CD4-positive, alpha-beta T cell (primary cell): ENCODE data around the gene NLE1. TPM values are rescaled to one million over a fixed set of nuclear protein-coding genes. Genes with fewer than 3 reads are reported as not detected.

Experiments
- ATAC-seq: fragments of 200-7000 bp; cut with Tn5 transposase; one replicate; pipeline ENCODE4 v1.10.0; 2022; ENCODE audit warnings: mild to moderate bottlenecking; ENCODE audit not compliant: poor library complexity
- CTCF ChIA-PET: fragments of 350-600 bp; sonication (Branson Sonifier 250); formaldehyde crosslinking; loops from one replicate; lab custom pipeline; 2021; ENCODE audit warnings: antibody characterized with exemption, inconsistent platforms; lab: Charles Lee
- POLR2A ChIA-PET: fragments of 350-600 bp; sonication (Branson Sonifier 250); formaldehyde crosslinking; loops from one replicate; lab custom pipeline; 2021; ENCODE audit warnings: antibody characterized with exemption, inconsistent platforms; lab: Charles Lee
- DNase-seq, 14 experiments: peaks; one replicate each; pipeline ENCODE4 v3.0.0-alpha.2; 2013 to 2020; ENCODE audit warnings: mixed read lengths in 2 of 14
- H3K27ac ChIP-seq, 2 donors: one replicate each; pipeline versions ENCODE4 v1.5.1 to v1.7.0; 2013; ENCODE audit warnings: low read length in 2 of 2, low read depth in 1 of 2, mild to moderate bottlenecking in 1 of 2
- H3K27me3 ChIP-seq, 2 experiments: 1 replicate in 1 of 2; 2 replicates in 1 of 2; pipeline versions ENCODE4 v1.6.1 to v1.7.0; 2013; ENCODE audit warnings: low read length in 2 of 2, control low read depth in 1 of 2, mild to moderate bottlenecking in 1 of 2, moderate library complexity in 1 of 2; ENCODE audit not compliant: insufficient read depth in 2 of 2, control insufficient read depth in 1 of 2
- H3K36me3 ChIP-seq: one replicate; pipeline ENCODE4 v1.6.1; 2013; ENCODE audit warnings: low read length, control low read depth; ENCODE audit not compliant: insufficient read depth
- H3K4me1 ChIP-seq: one replicate; pipeline ENCODE4 v1.6.1; 2013; ENCODE audit warnings: low read length, control low read depth; ENCODE audit not compliant: insufficient read depth
- H3K4me3 ChIP-seq: one replicate; pipeline ENCODE4 v1.5.1; 2013; ENCODE audit warnings: mild to moderate bottlenecking, low read length, moderate library complexity
- H3K9me3 ChIP-seq, 2 experiments: 1 replicate in 1 of 2; 2 replicates in 1 of 2; pipeline versions ENCODE4 v1.6.1 to v1.7.0; 2013; ENCODE audit warnings: low read length in 2 of 2, mild to moderate bottlenecking in 2 of 2, control low read depth in 1 of 2, moderate library complexity in 1 of 2; ENCODE audit not compliant: control insufficient read depth in 1 of 2, insufficient read depth in 1 of 2
- H3K27ac Mint-ChIP-seq: one replicate; pipeline ENCODE4 v1.8.0; 2020; ENCODE audit warnings: mixed read lengths
- H3K27me3 Mint-ChIP-seq: one replicate; pipeline ENCODE4 v1.8.0; 2021; ENCODE audit warnings: mixed read lengths
- H3K36me3 Mint-ChIP-seq: one replicate; pipeline ENCODE4 v1.8.0; 2021; ENCODE audit warnings: low read depth, mixed read lengths
- H3K4me1 Mint-ChIP-seq: one replicate; pipeline ENCODE4 v1.8.0; 2021; ENCODE audit warnings: low read depth, mixed read lengths
- H3K4me3 Mint-ChIP-seq: one replicate; pipeline ENCODE4 v1.8.0; 2020; ENCODE audit warnings: mild to moderate bottlenecking, mixed read lengths
- H3K9me3 Mint-ChIP-seq: one replicate; pipeline ENCODE4 v1.8.0; 2020; ENCODE audit warnings: mixed read lengths
- intact Hi-C, 2 experiments: fragments of 100-400 bp; cut with DNase I in 1 of 2; cut with micrococcal nuclease in 1 of 2; formaldehyde crosslinking; loops; one replicate each; pipeline versions ENCODE4 v1.15.1 to v1.9.0; 2023 to 2025; cut with DNase I, micrococcal nuclease
- total RNA-seq, 174 experiments: library from RNA in 2 of 174; stranded (reverse) in 2 of 174; gene quantifications; one replicate each; pipeline ENCODE4 v1.2.3 and lab custom pipeline; 2021 to 2026
- TF ChIP-seq, protein P1 (sequence below): fragments of 200-600 bp; IDR thresholded peaks from one replicate; pipeline ENCODE4 v1.8.0; 2022; ENCODE audit warnings: antibody characterized with exemption, mild to moderate bottlenecking

Gene NLE1
- total RNA-seq, 2 experiments from 2014 or later = 8.9 to 9.5 TPM

- peaks cover 42% of the 10 kb centered on the region for H3K4me1 ChIP-seq
- peak; percentile 80 for ATAC-seq
- peak in 3 of 14 experiments; percentile 63 to 75 (median 67) for DNase-seq
- intact Hi-C loops = loop anchor here (1.0 to 2.0 kb wide), 8 partner anchors 43 to 575 kb away; partner anchors contain the start of gene SLFN11 (in 1 of the 2)
- H3K4me1 Mint-ChIP-seq = peaks cover 55% of the 10 kb centered on the region
- H3K36me3 ChIP-seq = no peaks in the 10 kb centered on the region
- peak overlapping the region; percentile 80 for H3K4me3 Mint-ChIP-seq
- CTCF ChIA-PET = interaction anchor here (1.4 to 3.1 kb wide), 2 partner anchors 362 to 368 kb away, joined by 7 to 8 read pairs; no protein-coding TSS in a partner anchor
- no peaks in the 10 kb centered on the region for H3K9me3 Mint-ChIP-seq
- POLR2A ChIA-PET = interaction anchor here (1.0 to 1.8 kb wide), 10 partner anchors 11 to 407 kb away, joined by 3 to 8 read pairs (median 4); partner anchors contain the start of genes PEX12 and SLFN5
- no peak overlapping the region for H3K4me3 ChIP-seq
- no peaks in the 10 kb centered on the region for H3K27me3 Mint-ChIP-seq
- no peak overlapping the region for H3K27ac ChIP-seq
- H3K27me3 ChIP-seq = no peaks in the 10 kb centered on the region
- H3K9me3 ChIP-seq = no peaks in the 10 kb centered on the region
- TF ChIP-seq, protein P1, sequence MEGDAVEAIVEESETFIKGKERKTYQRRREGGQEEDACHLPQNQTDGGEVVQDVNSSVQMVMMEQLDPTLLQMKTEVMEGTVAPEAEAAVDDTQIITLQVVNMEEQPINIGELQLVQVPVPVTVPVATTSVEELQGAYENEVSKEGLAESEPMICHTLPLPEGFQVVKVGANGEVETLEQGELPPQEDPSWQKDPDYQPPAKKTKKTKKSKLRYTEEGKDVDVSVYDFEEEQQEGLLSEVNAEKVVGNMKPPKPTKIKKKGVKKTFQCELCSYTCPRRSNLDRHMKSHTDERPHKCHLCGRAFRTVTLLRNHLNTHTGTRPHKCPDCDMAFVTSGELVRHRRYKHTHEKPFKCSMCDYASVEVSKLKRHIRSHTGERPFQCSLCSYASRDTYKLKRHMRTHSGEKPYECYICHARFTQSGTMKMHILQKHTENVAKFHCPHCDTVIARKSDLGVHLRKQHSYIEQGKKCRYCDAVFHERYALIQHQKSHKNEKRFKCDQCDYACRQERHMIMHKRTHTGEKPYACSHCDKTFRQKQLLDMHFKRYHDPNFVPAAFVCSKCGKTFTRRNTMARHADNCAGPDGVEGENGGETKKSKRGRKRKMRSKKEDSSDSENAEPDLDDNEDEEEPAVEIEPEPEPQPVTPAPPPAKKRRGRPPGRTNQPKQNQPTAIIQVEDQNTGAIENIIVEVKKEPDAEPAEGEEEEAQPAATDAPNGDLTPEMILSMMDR = no peak
- peak overlapping the region; percentile 92 for H3K27ac Mint-ChIP-seq
- no peaks in the 10 kb centered on the region for H3K36me3 Mint-ChIP-seq
Observed at GRCh38 chr17:35171834-35172233, 29.7 kb upstream of the NLE1 start.

- H3K36me3 Mint-ChIP-seq = no peaks in the 10 kb centered on the region
- ChIA-PET POLR2A (interaction anchor here (0.6 to 1.8 kb wide), 11 partner anchors 10 to 407 kb away, joined by 3 to 8 read pairs (median 5); partner anchors contain the start of genes PEX12 and SLFN5), CTCF (interaction anchor here (1.3 to 3.1 kb wide), 5 partner anchors 11 to 368 kb away, joined by 4 to 9 read pairs (median 7); no protein-coding TSS in a partner anchor)
- peaks cover 40% of the 10 kb centered on the region for H3K4me1 ChIP-seq
- H3K9me3 ChIP-seq = no peaks in the 10 kb centered on the region
- peak; percentile 79 for ATAC-seq
- H3K9me3 Mint-ChIP-seq = no peaks in the 10 kb centered on the region
- no peak overlapping the region for H3K27ac ChIP-seq
- peak overlapping the region; percentile 80 for H3K4me3 Mint-ChIP-seq
- H3K4me1 Mint-ChIP-seq = peaks cover 52% of the 10 kb centered on the region
- no peaks in the 10 kb centered on the region for H3K36me3 ChIP-seq
- no peaks in the 10 kb centered on the region for H3K27me3 Mint-ChIP-seq
- no peaks in the 10 kb centered on the region for H3K27me3 ChIP-seq
- DNase-seq = peak in 9 of 14 experiments; percentile 13 to 80 (median 42)
- intact Hi-C loops = loop anchor here (1.0 to 2.0 kb wide), 6 partner anchors 44 to 576 kb away; no protein-coding TSS in a partner anchor
- TF ChIP-seq, protein P1 = peak; percentile 68
- no peak overlapping the region for H3K4me3 ChIP-seq
- peak overlapping the region; percentile 92 for H3K27ac Mint-ChIP-seq
Observed at GRCh38 chr17:35170968-35171771, 29.1 kb upstream of the NLE1 start.

GRCh38 chr17:35169835-35170363 is 27.8 kb upstream of the NLE1 start:
- Mint-ChIP-seq H3K4me1 (peaks cover 48% of the 10 kb centered on the region), H3K4me3 (no peak overlapping the region), H3K36me3 (no peaks in the 10 kb centered on the region), H3K27me3 (no peaks in the 10 kb centered on the region), H3K27ac (no peak overlapping the region), H3K9me3 (no peaks in the 10 kb centered on the region)
- Histone ChIP-seq H3K4me3 (no peak overlapping the region), H3K27ac (no peak overlapping the region), H3K27me3 (no peaks in the 10 kb centered on the region), H3K4me1 (peaks cover 35% of the 10 kb centered on the region), H3K9me3 (no peaks in the 10 kb centered on the region), H3K36me3 (no peaks in the 10 kb centered on the region)
- ATAC-seq (no peak), DNase-seq (no peak)
- TF ChIP-seq, protein P1 = no peak
- CTCF ChIA-PET = interaction anchor here (0.9 to 1.5 kb wide), 5 partner anchors 9 to 363 kb away, joined by 3 to 9 read pairs (median 4); no protein-coding TSS in a partner anchor
- intact Hi-C loops = loop anchor here (2.0 to 10.0 kb wide), 3 partner anchors 45 to 635 kb away; partner anchors contain the start of gene TAF15 (in 1 of the 2)
- POLR2A ChIA-PET = interaction anchor here (0.8 to 1.8 kb wide), 4 partner anchors 71 to 368 kb away, joined by 3 to 8 read pairs (median 4); no protein-coding TSS in a partner anchor
